Astrocyte of the spinal cord (primary cell): ENCODE measurements around the gene CACNG6.
A peak's percentile ranks its signal among the peaks of the same experiment; 100 is the strongest.

ENCODE experiments used
- DNase-seq: peaks from one replicate; pipeline ENCODE4 v3.0.0; 2011; ENCODE audit warnings: low read depth, low spot score
- H3K4me3 ChIP-seq: 2 replicates; pipeline ENCODE4 v1.5.1; 2011; ENCODE audit warnings: low read depth, mild to moderate bottlenecking, low read length, moderate library complexity
- CTCF ChIP-seq: IDR thresholded peaks from 2 replicates; pipeline ENCODE4 v1.5.1; 2012; ENCODE audit warnings: low read depth, mild to moderate bottlenecking, low read length, inconsistent platforms
- in situ Hi-C: cut with HindIII; loops from 2 replicates; pipeline ENCODE4 v1.10.0; 2017; ENCODE audit warnings: low sequenced_read_pairs

The CACNG6 gene

GRCh38 chr19:53966931-53967330 is 24.5 kb upstream of the CACNG6 start:
- no peak for DNase-seq
- in situ Hi-C loops: no loop called here
- no peak overlapping the region for H3K4me3 ChIP-seq
- no peak for TF ChIP-seq CTCF

DNA sequence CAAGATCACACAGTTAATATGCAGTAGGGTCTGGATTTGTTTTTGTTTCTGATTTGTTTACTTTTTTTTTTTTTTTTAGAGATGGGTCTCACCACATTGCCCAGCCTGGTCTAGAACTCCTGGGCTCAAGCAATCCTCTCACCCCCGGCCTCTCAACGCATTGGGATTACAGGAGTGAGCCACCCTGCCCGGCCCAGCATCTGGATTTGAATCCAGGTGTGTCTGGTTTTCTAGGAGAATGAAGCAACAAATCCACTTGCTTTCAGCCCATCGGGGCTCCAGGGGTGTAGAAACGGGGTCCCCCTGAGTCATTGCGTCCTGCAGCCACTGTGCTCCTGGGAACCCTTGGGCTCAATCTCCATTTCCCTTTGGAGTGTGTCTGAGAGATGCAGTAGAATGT is 22.1 kb upstream of the CACNG6 start:
- in situ Hi-C loops: no loop called here
- no peak overlapping the region for H3K4me3 ChIP-seq
- TF ChIP-seq CTCF: no peak

DNA sequence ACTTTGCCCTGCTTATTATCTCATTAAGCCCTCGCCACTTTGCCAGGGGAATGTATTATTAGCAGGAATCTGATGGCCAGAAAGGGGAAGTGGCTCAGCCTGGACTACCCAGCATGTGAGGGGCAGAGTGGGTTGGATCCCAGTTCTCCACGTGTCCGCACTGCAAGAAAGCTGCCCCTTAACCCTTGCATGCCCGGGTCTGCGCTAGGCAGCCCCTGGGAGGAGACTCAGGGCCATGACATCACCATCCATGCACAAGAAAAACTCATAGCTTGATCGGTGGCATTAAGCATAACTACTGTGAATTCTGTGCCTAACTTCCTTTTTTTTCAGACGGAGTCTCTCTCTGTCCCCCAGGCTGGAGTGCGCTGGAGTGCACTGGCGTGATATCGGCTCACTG is 19.8 kb upstream of the CACNG6 start:
- H3K4me3 ChIP-seq: no peak overlapping the region
- TF ChIP-seq CTCF: no peak
- in situ Hi-C loops: no loop called here
- DNase-seq: no peak

More for the DNA sequence above, 22.1 kb upstream of the CACNG6 start:
- no peak for DNase-seq

DNA sequence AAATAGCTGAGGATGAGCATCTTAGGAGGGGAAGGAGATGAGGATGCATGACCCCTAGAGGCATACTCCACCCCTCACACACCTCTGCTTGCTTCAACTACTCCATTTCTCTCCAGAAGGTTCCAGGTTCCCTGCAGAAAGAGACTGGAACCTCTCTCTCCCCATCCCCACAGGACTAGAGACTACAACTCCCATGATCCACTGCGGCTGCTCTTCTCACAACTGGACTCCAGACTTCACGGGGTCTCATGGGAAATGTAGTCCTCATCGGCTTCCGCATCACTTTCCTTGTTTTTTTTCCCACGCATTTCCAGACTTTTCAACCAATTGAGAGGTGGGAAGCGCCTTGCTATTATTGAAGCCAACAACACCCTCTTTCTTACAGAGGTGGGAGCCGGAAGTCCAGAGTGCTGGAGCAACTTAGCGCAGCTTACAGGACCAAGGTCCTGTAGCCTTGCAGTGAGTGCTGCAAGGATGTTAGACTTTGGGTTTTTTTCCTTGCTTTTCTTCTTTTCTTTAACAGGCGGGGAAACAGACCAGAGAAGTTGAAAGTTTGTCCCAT is 13.9 kb upstream of the CACNG6 start:
- in situ Hi-C loops: no loop called here
- H3K4me3 ChIP-seq: peak overlapping the region; percentile 20
- no peak for TF ChIP-seq CTCF
- DNase-seq: peak; percentile 80

DNA sequence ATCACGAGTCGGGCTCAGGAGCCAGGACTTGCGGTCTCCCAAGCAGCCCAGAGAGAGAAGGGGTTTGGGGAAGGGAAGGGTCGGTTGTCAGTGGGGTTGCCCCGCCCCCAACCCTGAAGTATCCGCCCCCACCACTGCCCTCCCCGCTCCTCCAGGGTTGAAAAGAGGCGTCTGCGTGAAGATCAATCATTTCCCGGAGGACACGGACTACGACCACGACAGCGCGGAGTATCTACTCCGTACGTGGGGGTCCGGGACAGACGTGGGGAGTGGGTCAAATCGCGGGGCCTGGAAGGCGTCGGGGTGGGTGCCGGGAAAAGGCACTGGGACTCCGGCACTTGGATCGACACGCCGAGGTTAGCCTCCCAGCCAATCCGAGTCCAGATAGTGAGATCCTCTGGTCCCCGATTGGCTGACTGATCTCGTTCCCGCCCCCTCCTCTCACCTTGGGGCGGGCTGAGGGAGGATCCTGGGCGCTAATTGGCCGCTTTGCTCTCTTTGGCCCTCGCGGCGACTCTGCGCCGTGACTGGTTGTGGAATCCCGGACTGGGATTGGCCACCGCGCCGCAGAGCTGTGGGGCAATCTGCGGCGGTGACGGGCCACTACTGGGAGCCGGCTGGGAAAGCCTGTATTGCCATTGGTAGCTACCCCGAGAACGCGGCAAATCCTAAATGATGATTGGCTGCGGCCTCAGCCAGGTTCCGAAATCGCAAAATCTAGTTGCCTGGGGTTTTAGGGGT is 13.3 kb upstream of the CACNG6 start:
- in situ Hi-C loops: no loop called here
- DNase-seq: peak; percentile 87
- peak overlapping the region; percentile 20 for H3K4me3 ChIP-seq
- TF ChIP-seq CTCF: no peak

DNA sequence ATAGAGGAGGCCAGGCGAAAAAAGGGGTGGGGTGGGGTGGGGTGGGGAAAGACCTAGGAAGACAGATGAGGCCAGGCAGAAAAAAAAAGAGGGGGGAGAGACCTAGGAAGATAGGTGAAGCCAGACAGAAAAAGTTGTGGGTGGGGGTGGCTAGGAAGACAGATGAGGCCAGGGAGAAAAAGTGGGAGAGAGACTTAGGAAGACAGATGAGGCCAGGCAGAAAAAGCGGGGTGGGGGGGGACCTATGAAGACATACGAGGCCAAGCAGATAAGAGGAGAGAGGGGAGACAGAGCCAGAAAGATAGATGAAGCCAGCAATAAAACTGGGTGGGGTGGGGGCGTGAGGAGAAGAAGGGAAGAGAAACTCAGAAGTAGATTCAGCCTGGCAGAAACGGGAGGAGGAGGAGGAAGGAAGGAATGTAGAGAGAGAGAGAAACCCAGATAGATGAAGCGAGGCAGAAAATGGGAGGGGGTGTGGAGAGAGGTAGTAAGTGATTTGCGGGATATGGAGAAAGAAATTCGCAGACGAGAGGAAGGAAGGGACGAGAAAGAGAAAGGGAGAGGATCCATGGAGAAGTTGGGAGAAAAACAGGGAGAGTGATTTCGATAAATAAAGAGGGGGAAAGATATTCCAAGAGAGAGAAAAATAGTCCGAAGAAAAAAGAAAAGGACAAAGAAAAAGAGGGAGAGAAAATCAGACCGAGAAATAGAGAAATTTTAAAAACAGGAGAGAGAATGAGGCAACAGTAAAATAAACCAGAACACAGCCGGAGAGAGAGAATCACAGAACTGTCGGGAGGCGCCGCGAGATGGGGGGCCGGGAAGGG is 12.2 kb upstream of the CACNG6 start:
- DNase-seq: no peak
- in situ Hi-C loops: no loop called here
- peak overlapping the region; percentile 42 for H3K4me3 ChIP-seq
- no peak for TF ChIP-seq CTCF
